T-helper 17 cell (primary cell): ENCODE measurements around the gene TREH. TPM values are rescaled to one million over a fixed set of nuclear protein-coding genes. Genes with fewer than 3 reads are reported as not detected.

ENCODE experiments used
- ATAC-seq: fragments of 150-1000 bp; cut with Tn5 transposase; 2 replicates; pipeline ENCODE4 v1.10.0; 2021; ENCODE audit warnings: mild to moderate bottlenecking, moderate library complexity
- DNase-seq, 3 donors: peaks; one replicate each; pipeline versions ENCODE4 v3.0.0 to v3.0.0-alpha.2; 2020 to 2021
- H3K9me3 ChIP-seq: one replicate; pipeline ENCODE4 v1.7.0; 2013; ENCODE audit warnings: low read length, mild to moderate bottlenecking; ENCODE audit not compliant: control insufficient read depth, poor library complexity, severe bottlenecking
- H3K27ac Mint-ChIP-seq: one replicate; pipeline ENCODE4 v1.8.0; 2022; ENCODE audit warnings: mild to moderate bottlenecking, moderate library complexity, mixed read lengths
- H3K27me3 Mint-ChIP-seq: one replicate; pipeline ENCODE4 v1.8.0; 2022; ENCODE audit warnings: mixed read lengths
- H3K36me3 Mint-ChIP-seq: one replicate; pipeline ENCODE4 v1.8.0; 2022; ENCODE audit warnings: low read depth, mixed read lengths
- H3K4me1 Mint-ChIP-seq: one replicate; pipeline ENCODE4 v1.8.0; 2022; ENCODE audit warnings: mild to moderate bottlenecking, mixed read lengths
- H3K4me3 Mint-ChIP-seq: one replicate; pipeline ENCODE4 v1.8.0; 2022; ENCODE audit warnings: mild to moderate bottlenecking, moderate library complexity, mixed read lengths
- total RNA-seq, 4 donors: library from RNA in 2 of 4; stranded (reverse) in 2 of 4; gene quantifications; one replicate each; pipeline ENCODE4 v1.2.3 and lab custom pipeline; 2022 to 2026

Gene TREH
- total RNA-seq, 2 donors from 2014 or later, result not detected

DNA sequence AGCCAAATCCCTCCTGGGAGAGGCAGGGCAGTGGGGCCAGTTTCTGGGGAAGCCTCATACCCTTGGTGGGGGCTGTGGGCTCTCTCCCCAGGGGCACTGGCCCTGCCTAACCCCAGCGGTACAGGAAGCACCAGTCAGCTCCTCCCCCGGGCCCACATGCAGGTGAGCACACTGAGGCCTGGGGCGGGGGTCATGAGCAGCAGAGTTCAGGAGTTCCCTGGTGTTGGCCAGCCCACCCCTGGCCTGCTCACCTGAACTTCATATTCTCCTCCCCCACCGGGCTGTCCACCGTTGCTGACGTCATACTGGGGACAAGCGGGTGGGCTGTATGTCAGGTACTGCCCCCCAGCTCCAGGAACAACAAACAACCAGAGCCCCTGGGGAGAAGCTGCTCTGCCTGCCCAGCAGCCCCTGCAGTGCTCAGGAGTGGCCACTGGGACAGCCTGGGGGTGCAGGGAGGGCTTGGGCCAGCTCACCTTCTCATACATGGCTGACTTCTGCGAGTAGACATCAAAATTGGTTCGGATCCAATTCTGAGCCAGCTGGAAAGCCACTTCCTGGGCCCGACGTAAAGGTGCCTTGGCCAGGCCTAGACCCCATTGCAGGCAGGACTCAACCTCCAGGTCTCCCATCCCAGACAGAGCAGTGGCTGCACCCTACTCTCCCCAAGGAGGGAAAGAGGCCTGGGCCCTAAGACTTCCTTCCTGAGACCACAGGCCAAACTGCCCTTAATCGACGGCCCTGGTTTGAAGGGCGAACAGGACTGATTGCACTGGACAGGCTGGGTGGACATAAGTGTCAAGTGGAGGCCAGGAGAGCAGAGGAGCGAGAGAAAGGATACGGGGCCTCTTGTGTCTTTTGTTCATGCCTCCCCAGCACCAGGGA lies 20.8 kb downstream of the TREH start:
- H3K27ac Mint-ChIP-seq, result no peak overlapping the region
- peaks cover 7% of the 10 kb centered on the region for H3K27me3 Mint-ChIP-seq
- no peaks in the 10 kb centered on the region for H3K9me3 ChIP-seq
- peaks cover 7% of the 10 kb centered on the region for H3K4me1 Mint-ChIP-seq
- peaks cover 2% of the 10 kb centered on the region for H3K36me3 Mint-ChIP-seq
- DNase-seq (no peak), ATAC-seq (no peak)
- H3K4me3 Mint-ChIP-seq, result peak overlapping the region; percentile 39

GRCh38 chr11:118657709-118658428 lies 21.6 kb downstream of the TREH start:
- Mint-ChIP-seq H3K4me3 (no peak overlapping the region), H3K36me3 (no peaks in the 10 kb centered on the region), H3K27ac (peak overlapping the region; percentile 59), H3K27me3 (peaks cover 7% of the 10 kb centered on the region), H3K4me1 (peaks cover 14% of the 10 kb centered on the region)
- ATAC-seq (no peak), DNase-seq (no peak)
- no peaks in the 10 kb centered on the region for H3K9me3 ChIP-seq

- no peak for DNase-seq
- H3K9me3 ChIP-seq, result no peaks in the 10 kb centered on the region
- Mint-ChIP-seq H3K27me3 (peaks cover 7% of the 10 kb centered on the region), H3K4me1 (peaks cover 20% of the 10 kb centered on the region), H3K27ac (peak overlapping the region; percentile 59), H3K4me3 (no peak overlapping the region), H3K36me3 (no peaks in the 10 kb centered on the region)
- ATAC-seq, result no peak
Measured at GRCh38 chr11:118657238-118657637, 22.2 kb downstream of the TREH start.

DNA sequence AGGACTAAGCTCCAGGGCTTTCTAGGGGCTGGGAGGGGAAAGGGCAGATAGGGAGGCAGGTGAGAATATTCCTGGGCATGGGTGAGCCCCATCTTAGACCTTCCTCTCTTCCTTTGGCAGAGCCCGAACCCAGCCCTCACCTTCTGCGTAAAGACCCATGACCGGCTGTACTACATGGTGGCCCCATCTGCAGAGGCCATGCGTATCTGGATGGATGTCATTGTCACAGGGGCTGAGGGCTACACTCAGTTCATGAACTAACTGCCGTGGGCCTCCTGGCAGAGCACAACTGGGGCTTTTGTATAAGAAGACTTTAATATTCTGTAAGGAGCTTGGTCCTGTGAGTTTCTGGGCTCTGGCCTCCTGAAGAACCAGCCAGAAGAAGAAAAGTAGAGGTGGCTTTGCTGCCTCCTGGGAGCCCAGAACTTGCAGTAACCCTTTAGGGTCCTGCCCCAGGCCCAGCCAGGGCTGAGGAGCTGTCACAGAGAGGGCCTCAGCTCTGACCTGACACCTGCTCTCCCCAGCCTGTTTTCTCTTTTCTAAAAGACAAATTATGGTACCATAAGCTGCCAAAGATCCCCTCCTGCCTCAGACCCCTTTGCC lies 22.8 kb downstream of the TREH start:
- no peaks in the 10 kb centered on the region for H3K36me3 Mint-ChIP-seq
- H3K4me3 Mint-ChIP-seq, result no peak overlapping the region
- no peaks in the 10 kb centered on the region for H3K9me3 ChIP-seq
- H3K27me3 Mint-ChIP-seq, result peaks cover 7% of the 10 kb centered on the region
- peaks cover 22% of the 10 kb centered on the region for H3K4me1 Mint-ChIP-seq
- peak overlapping the region; percentile 59 for H3K27ac Mint-ChIP-seq
- DNase-seq, result no peak
- ATAC-seq, result no peak

GRCh38 chr11:118655486-118656190 lies 23.8 kb downstream of the TREH start:
- peaks cover 22% of the 10 kb centered on the region for H3K4me1 Mint-ChIP-seq
- DNase-seq (no peak), ATAC-seq (no peak)
- H3K4me3 Mint-ChIP-seq, result no peak overlapping the region
- no peaks in the 10 kb centered on the region for H3K36me3 Mint-ChIP-seq
- no peak overlapping the region for H3K27ac Mint-ChIP-seq
- no peaks in the 10 kb centered on the region for H3K9me3 ChIP-seq
- peaks cover 7% of the 10 kb centered on the region for H3K27me3 Mint-ChIP-seq

DNA sequence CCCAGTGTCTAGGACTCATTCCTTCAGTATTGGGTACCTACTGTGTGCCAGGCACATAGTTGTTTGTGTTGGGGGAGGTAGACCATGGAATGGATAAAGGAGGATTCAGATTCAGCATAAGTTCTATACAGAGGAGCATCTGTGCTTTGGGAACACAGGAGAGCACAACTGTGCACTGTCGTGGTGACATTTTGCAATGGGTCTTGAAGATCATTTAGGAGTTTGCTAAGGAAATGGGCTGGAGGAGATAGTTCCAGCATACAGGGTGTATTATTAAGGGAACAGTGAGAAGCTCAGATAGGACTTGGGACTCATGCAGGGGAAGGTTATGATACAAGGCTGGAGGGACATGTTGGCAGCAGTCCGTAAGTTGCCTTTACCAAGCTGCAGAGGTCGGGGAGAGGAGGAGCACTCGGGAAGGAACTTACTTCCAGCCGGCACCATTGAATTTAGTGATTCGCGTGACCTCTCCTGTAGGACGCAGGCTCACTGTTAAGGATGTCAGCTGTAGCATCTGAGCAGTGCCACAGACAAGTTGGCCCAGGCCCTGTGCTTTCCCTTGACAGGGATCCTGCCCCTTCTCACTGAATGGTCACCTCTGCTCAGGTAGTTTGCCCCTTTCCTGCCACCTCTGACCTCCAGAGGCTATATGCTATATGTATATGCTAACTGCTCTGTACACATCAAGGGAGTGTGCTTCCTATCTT lies 25.6 kb downstream of the TREH start:
- no peaks in the 10 kb centered on the region for H3K27me3 Mint-ChIP-seq
- H3K4me1 Mint-ChIP-seq, result peaks cover 16% of the 10 kb centered on the region
- H3K36me3 Mint-ChIP-seq, result no peaks in the 10 kb centered on the region
- H3K4me3 Mint-ChIP-seq, result no peak overlapping the region
- H3K27ac Mint-ChIP-seq, result no peak overlapping the region
- ATAC-seq, result no peak
- no peaks in the 10 kb centered on the region for H3K9me3 ChIP-seq
- DNase-seq, result no peak

DNA sequence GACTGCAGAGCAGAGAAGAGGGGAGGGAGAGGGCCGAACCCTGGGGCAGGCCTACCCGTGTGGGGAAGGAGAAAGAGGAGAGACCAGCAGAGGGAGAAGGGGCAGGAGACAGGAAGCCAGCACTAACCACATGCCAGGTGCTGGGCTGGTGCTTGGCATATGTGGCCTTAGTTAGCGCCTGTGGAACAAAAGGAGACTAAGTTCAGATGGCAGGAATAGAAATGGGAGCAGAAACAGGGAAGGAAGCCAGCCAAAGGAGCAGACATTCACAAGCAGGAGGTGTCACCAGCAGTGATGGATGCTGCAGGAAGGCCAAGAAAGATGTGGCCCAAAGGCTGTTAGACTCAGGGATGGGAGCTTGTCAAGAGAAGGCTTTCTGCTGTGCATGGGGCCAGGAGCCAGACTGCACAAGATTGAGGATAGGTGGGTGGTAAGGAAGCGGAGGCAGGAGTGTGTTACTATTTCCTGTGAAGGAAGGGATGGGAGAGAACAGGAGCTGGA lies 26.7 kb downstream of the TREH start:
- Mint-ChIP-seq H3K36me3 (no peaks in the 10 kb centered on the region), H3K4me3 (peak overlapping the region; percentile 69), H3K27me3 (no peaks in the 10 kb centered on the region), H3K27ac (peak overlapping the region; percentile 85), H3K4me1 (peaks cover 16% of the 10 kb centered on the region)
- no peak for DNase-seq
- peak; percentile 44 for ATAC-seq
- no peaks in the 10 kb centered on the region for H3K9me3 ChIP-seq

- peaks cover 16% of the 10 kb centered on the region for H3K4me1 Mint-ChIP-seq
- no peaks in the 10 kb centered on the region for H3K27me3 Mint-ChIP-seq
- no peak for DNase-seq
- ATAC-seq, result no peak
- H3K9me3 ChIP-seq, result no peaks in the 10 kb centered on the region
- no peak overlapping the region for H3K4me3 Mint-ChIP-seq
- peak overlapping the region; percentile 85 for H3K27ac Mint-ChIP-seq
- no peaks in the 10 kb centered on the region for H3K36me3 Mint-ChIP-seq
Measured at GRCh38 chr11:118651820-118652219, 27.6 kb downstream of the TREH start.

- no peak for ATAC-seq
- no peak overlapping the region for H3K4me3 Mint-ChIP-seq
- no peak for DNase-seq
Measured at GRCh38 chr11:118650366-118650765, 29.1 kb downstream of the TREH start.

DNA sequence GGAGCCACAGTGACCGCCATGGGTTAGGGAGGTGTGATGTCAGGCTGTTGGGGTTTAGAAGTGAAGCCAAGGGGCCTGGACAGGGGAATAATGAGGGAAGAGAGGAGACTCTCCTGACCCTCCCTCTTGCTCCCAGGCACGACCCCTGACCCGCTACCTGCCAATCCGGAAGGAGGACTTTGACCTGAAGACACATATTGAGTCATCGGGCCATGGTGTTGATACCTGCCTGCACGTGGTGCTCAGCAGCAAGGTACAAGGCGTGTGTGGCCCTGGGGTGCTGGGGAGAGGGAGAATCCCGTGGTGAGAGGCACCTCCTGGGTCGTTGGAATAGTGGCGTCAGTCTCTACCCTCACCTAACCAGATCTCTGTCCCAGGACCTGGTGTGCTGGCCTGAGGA lies 29.5 kb downstream of the TREH start:
- Mint-ChIP-seq H3K27me3 (no peaks in the 10 kb centered on the region), H3K27ac (no peak overlapping the region), H3K36me3 (no peaks in the 10 kb centered on the region), H3K4me1 (peaks cover 16% of the 10 kb centered on the region), H3K4me3 (no peak overlapping the region)
- DNase-seq (no peak), ATAC-seq (no peak)
- H3K9me3 ChIP-seq, result no peaks in the 10 kb centered on the region

More at GRCh38 chr11:118650366-118650765, 29.1 kb downstream of the TREH start:
- H3K9me3 ChIP-seq, result no peaks in the 10 kb centered on the region
- Mint-ChIP-seq H3K4me1 (peaks cover 16% of the 10 kb centered on the region), H3K27me3 (no peaks in the 10 kb centered on the region), H3K36me3 (no peaks in the 10 kb centered on the region), H3K27ac (no peak overlapping the region)

DNA sequence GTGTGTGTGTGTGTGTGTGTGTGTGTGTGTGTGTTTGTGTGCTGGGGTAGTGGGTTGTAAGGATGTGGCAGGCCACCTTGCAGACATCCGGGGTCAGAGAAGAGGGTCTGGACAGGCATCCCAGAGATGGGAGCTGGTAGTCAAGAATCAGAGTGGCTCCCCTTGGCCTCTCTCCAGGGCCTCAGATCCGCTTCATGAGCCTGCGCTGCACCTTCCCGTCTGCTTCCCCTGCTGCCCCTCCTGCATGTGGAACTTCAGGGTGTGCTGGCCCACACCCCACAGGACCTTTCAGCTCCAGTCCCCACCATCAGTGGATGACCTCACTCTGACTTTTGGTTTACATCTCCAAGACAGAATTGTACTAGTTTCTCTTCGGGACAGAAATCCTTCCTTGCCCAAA lies 31.2 kb downstream of the TREH start:
- no peak overlapping the region for H3K27ac Mint-ChIP-seq
- ATAC-seq, result no peak
- no peak overlapping the region for H3K4me3 Mint-ChIP-seq

GRCh38 chr11:118646393-118646792 lies 33.1 kb downstream of the TREH start:
- no peak for DNase-seq
- no peaks in the 10 kb centered on the region for H3K27me3 Mint-ChIP-seq
- peaks cover 2% of the 10 kb centered on the region for H3K36me3 Mint-ChIP-seq
- H3K9me3 ChIP-seq, result no peaks in the 10 kb centered on the region
- peaks cover 5% of the 10 kb centered on the region for H3K4me1 Mint-ChIP-seq
- H3K4me3 Mint-ChIP-seq, result no peak overlapping the region
- H3K27ac Mint-ChIP-seq, result peak overlapping the region; percentile 62
- no peak for ATAC-seq

More for the DNA sequence above, 31.2 kb downstream of the TREH start:
- Mint-ChIP-seq H3K27me3 (no peaks in the 10 kb centered on the region), H3K4me1 (peaks cover 11% of the 10 kb centered on the region), H3K36me3 (no peaks in the 10 kb centered on the region)
- no peak for DNase-seq
- no peaks in the 10 kb centered on the region for H3K9me3 ChIP-seq
